C4-2B (cell line): ENCODE data around the gene TEAD4.

Experiments
- H3K27ac ChIP-seq: fragments of 450-650 bp; 2 replicates; pipeline ENCODE4 v1.5.1; 2017
- CTCF ChIP-seq: fragments of 450-650 bp; conservative IDR thresholded peaks from 2 replicates; pipeline ENCODE4 v1.5.1; 2017; ENCODE audit warnings: mild to moderate bottlenecking
- ZFX ChIP-seq: fragments of 450-650 bp; IDR thresholded peaks from 2 replicates; pipeline ENCODE4 v1.6.1; 2017

TEAD4 gene

GRCh38 chr12:3042826-3043225 lies 83.6 kb downstream of the TEAD4 start:
- no peak for TF ChIP-seq CTCF
- no peak overlapping the region for H3K27ac ChIP-seq

- TF ChIP-seq CTCF (no peak), ZFX (no peak)
These were observed 84.2 kb downstream of the TEAD4 start for GRCh38 chr12:3043406-3043805.

GRCh38 chr12:3044141-3044630 lies 85.0 kb downstream of the TEAD4 start:
- TF ChIP-seq ZFX (no peak), CTCF (no peak)
- H3K27ac ChIP-seq = no peak overlapping the region

More at GRCh38 chr12:3043406-3043805, 84.2 kb downstream of the TEAD4 start:
- no peak overlapping the region for H3K27ac ChIP-seq

GRCh38 chr12:3045494-3045893 lies 86.3 kb downstream of the TEAD4 start:
- no peak overlapping the region for H3K27ac ChIP-seq
- TF ChIP-seq ZFX (no peak), CTCF (no peak)

GRCh38 chr12:3045989-3046388 lies 86.8 kb downstream of the TEAD4 start:
- no peak for TF ChIP-seq ZFX
- TF ChIP-seq CTCF = no peak
- no peak overlapping the region for H3K27ac ChIP-seq

GRCh38 chr12:3046441-3047200 lies 87.4 kb downstream of the TEAD4 start:
- TF ChIP-seq ZFX (no peak), CTCF (no peak)

GRCh38 chr12:3047961-3048360 lies 88.8 kb downstream of the TEAD4 start:
- H3K27ac ChIP-seq = no peak overlapping the region
- TF ChIP-seq CTCF (no peak), ZFX (no peak)

More at GRCh38 chr12:3046441-3047200, 87.4 kb downstream of the TEAD4 start:
- H3K27ac ChIP-seq = no peak overlapping the region
